Renal cortex interstitium (tissue), 11 donors: ENCODE results near the gene BCAR1. TPM values are rescaled to one million over a fixed set of nuclear protein-coding genes. Genes with fewer than 3 reads are reported as not detected.

Experiments used
- DNase-seq, 11 donors: peaks; one replicate each; pipeline ENCODE4 v3.0.0-alpha.2; 2013; ENCODE audit warnings: low read depth in 9 of 11, low spot score in 4 of 11; ENCODE audit errors: extremely low read depth in 1 of 11
- polyA plus RNA-seq, 3 donors: library from polyadenylated mRNA; unstranded; fragments of 120-200 nt; gene quantifications; one replicate each; pipeline ENCODE4 v1.2.1, GENCODE V29; 2013; ENCODE audit not compliant: insufficient read length in 3 of 3

The BCAR1 gene
- polyA plus RNA-seq, 3 donors = 40.5 to 66.3 (median 63.9) TPM

DNA sequence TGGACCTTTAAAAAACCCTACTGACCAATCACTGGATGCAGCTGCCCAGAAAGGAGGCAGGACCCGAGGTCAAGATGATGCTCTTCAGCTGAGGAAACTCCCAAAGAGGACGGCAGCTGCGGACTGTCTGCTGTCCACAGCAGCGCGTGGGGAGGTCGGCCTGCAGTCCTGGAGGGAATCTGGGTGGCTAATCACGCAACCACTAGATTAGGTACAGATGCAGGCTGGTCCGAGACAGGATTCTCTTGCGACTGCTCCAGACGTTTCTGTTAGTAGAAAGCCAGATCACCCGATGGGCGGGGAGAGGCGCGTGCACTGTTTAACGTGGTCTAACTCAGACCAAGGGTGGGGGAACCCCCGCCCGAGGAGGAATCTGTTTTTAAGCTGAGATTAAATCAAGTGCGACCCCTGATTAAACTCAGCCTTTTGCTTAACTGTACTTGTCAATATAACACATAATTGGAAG, 53.3 kb downstream of the BCAR1 start:
- no peak for DNase-seq

DNA sequence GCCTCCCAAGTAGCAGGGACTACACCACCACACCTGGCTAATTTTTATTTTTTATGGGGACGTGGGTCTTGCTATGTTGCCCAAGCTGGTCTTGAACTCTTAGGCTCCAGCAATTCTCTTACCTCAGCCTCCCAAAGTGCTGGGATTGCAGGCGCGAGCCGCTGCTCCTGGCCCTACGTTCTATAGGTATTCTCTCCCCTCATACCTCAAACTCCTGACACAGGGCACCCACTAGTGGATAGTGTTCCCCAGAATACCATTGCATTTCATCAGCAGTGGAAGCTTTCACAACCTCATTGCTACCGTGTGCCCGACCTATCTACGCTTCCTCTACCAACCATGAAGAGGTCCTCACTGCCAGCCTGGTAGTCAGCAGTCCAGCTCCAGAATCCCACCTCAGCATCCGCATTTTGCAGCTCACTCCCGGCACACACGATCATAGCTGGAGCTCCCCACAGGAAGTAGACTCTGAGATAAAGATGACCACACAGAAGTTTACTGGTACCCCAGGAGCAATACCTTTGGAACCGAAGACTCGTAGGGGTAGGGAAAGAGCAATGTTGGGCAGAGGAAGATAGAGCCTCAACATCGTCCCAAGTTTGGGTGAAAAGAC, 53.8 kb downstream of the BCAR1 start:
- DNase-seq = no peak

DNA sequence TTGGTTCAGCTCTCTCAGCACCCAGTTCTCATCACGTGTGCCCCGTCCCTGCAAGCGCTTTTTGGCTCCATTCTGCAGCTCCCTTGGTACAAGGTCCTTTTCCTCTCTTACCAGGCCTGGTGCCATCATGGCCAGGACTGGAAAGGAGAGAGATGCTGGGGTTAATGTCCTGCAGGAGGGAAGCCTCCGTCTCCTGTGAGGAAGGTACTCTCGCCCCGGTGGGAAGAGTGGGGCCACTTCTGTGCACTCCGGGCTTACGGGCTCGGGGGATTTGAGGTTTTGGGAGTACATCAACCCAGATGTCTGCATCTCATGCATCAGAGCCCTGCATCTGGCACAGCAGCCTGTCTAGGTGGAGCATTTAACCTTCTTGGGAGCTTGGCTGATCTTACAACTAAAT, 54.6 kb downstream of the BCAR1 start:
- DNase-seq = no peak

DNA sequence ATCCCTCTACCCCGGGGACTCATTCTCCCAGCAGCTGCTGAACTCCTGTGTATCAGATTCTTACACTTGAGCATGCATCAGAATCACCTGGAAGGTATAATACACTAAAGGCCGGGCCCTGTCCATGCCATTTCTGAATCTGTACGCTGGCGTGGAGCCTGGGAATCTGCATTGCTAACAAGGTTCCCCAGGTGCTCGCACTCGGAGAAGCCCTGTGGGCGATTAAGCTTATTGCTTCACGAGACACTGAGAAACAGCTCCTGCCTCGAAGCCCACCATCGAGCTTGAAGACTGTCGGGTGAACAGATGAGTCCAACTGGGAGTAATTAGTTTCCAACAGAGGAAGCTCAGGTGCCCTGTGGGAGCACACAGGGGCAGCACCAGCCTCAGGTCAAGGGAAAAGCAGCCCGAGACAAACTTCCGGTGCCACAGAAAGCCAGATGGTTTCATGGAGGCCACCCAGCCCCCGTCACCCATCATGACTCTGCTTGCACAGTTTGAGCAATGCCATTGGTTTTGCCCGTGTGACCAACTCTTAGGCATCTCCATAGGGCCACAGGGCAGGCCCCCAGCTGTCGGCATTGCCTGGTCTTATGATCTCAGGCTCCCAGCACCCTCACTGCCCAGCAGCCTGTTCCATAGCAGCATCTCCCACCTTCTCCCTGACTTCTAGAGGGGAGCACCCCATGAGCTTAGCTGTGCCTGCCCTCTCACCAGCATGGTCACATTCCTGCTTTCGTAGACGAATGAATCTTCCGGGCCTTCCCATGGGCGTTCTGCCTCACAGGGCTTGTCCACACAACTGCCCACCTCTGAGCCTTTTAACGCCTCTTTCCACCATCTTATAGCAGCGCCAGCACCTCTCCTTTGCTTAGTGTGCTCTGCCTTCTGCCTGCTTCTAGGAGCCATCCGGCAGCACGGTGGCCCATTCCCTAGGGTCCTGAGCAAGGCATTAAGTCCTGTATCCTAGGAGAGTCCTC, 55.3 kb downstream of the BCAR1 start:
- no peak for DNase-seq

DNA sequence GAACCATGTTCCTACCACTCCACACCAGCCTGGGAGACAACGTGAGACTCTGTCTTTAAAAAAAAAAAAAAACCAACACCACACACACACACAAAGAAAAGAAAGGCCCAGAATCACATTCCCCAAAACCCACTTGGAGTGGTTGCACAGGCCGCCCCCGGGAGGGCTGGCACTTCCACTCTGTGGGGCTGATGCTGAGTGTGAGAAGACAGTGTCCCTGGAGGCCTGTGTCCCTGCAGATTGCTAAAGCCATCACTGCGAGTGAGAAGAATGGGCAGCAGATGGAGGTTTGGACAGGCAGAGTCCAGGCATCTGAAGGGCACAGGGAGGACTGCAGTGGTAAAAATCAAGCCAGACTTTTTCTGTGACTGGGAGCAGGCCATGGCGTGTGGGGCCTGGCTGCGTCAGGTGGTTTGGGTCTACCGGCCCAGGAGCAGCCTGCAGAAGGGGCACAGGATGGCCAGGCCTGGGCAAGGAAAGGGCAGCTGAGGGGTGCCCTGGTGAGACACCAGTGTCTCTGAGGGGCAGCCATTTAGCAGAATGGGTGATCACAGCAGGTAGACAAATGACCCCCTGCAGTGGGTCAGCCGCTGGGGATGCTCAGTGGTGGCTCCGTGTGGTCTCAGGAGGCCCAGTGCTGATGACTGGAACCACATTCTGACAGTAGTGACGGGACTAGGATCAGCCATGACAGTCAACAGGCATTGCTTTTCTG, 57.5 kb downstream of the BCAR1 start:
- DNase-seq = no peak

DNA sequence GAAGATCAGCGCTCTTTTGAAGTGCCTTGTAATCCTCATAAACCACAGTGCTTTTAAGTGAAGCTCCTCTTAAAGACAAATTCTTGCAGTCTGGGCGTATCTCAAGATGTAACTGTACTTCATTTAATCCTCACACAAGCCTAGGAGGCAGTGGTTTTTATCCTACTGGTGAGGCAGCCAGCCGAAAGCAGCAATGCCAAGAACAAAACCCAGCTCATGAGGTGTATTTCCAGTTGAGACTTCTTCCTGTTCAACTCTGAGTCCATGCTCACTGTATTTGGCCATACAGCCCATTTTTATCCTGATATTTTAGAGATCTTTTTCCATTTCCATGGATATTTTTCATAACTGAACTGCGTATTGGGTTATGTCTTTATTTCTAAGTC, 58.2 kb downstream of the BCAR1 start:
- no peak for DNase-seq

DNA sequence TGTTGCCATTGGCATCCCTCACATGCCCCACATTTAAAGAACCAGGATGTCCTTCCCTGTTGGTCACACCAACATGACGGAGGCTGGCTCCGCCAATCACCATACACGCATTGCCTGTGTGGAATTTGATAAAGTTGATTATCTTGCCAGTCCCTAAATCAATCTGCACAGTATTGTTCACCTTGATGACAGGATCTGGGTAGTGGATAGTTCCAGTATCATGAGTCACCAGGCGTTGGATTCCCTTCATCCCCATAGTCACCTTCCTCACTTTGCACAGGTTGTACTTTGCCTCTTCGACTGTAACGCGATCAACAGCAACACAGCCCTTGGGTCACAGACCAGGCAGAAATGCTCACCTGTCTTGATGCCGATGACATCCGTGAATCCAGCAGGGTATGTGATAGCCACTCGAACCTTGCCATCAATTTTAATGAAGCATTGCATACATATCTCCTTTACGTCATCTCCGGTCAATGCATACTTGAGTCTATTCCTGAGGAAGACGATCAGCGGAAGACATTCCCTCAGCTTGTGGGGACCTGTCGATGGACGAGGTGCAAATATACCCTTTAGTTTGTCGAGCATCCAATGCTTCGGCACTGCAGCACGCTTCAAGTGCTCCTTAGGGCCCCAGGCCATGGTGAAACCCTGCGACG, 58.7 kb downstream of the BCAR1 start:
- no peak for DNase-seq

DNA sequence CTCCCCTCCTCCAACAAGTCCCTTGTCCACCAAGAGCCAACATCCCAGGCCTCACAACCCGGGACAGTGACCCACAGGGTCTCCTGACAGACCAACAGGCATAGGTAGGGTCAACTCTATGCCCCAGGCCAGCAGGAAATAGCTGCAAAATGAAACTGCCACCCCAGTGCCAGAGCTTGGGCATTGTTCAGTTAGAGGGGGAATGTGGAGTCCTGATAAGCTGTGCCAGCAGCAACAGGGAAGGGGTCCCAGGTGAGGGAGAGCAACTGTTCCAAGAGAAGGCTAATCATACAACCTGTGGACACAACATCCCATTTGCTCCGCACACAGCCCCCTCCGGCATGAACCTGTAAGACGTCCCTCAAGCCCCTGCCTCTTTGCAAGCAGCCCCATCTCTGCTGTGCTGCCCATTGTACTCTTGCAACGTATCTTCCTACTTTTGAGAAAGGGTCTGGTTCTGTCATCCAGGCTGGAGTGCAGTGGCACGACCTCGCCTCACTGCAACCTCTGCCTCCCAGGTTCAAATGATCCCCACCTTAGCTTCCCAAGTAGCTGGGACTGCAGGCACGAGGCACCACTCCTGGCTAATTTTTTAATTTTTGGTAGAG, 61.7 kb downstream of the BCAR1 start:
- no peak for DNase-seq

DNA sequence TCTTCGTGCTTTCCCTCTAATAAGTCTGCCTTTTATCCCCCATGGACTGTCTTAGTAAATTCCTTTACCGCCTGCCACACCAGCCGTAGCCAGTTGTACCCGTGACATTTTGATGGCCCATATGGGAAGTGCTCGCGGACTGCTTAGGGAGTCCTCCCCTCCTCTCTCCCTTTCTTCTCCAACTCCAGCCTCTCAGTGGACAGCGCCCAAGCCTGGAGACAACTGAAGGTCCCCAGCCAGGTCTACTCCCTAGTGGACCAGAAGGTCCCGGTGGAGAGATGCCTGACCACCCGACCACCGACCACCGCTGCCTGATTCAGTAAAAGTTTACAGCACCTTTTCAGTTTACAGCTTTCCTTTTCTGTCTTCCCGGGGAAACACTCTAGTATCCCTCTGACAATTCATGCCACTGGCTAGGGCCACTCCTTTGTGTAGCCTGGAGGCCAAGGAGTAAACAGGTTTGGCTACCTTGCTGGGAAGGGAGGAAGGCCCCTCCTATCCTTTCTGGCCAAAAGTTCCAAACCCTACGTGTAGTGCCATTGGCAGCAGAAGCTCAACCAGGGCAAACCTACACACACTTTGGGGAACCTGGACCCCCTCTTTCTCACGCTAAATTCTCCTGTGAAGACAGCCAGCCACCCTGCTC, 62.5 kb downstream of the BCAR1 start:
- DNase-seq = no peak

DNA sequence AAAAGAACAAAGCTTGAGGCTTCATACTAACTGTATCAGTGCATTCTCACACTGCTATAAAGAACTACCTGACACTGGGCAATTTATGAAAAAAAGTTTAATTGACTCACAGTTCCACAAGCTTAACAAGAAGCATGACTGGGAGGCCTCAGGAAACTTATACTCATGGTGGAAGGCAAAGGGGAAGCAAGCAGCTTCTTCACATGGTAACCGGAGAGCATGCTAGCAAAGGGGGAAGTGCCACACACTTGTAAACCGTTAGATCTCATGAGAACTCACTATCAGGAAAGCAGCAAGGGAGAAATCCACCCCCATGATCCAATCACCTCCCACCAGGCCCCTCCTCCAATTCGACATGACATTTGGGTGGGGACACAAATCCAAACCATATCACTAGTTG, 69.8 kb downstream of the BCAR1 start:
- DNase-seq = no peak

DNA sequence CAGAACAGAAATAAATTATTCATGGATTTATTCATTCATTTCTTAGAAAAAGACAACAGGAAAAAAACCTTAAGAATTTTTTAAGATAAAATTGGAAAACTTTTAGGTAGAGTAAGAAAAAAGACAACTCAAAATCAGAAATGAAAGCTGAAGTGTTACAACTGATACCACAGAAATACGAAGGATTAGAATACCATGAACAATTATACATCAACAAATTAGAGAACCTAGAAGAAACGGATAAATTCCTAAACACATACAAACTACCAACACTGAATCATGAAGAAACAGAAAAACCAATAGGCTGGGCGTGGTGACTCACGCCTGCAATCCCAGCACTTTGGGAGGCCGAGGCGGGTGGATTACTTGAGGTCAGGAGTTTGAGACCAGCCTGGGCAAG, 72.2 kb downstream of the BCAR1 start:
- DNase-seq = no peak

Other genes with a start within 250 kb of the BCAR1 start
- gene LDHD, start 134.8 kb downstream of the BCAR1 start, polyA plus RNA-seq = 1 to 10 TPM; 4.3 to 7.3 (median 6.8) TPM
- gene ZFP1, start 103.1 kb downstream of the BCAR1 start, polyA plus RNA-seq = 10 to 100 TPM; 20.5 to 28.2 (median 25.4) TPM
- gene CTRB2, start 44.5 kb downstream of the BCAR1 start, polyA plus RNA-seq = not detected
- gene CTRB1, start 32.6 kb downstream of the BCAR1 start, polyA plus RNA-seq = under 1 TPM in 1 of 3 donors, not detected in 2; 0.11 TPM
- 100 to 1,000 TPM; 156 to 197 (median 173) TPM for gene CFDP1, start 181.9 kb upstream of the BCAR1 start, polyA plus RNA-seq
- gene TMEM170A, start 213.1 kb upstream of the BCAR1 start, polyA plus RNA-seq = 10 to 100 TPM; 34.9 to 45.0 (median 41.9) TPM
- 1 to 10 TPM in 1 of 3 donors, under 1 TPM in 2; 0.65 to 1.1 (median 0.81) TPM for gene CHST6, start 243.8 kb upstream of the BCAR1 start, polyA plus RNA-seq